ENCODE data around the gene RAP1A.
A peak's percentile ranks its signal among the peaks of the same experiment; 100 is the strongest.
"Not testable (repeated sequence)": the region's sequence is repeated elsewhere in the genome, so short reads cannot be mapped to it uniquely, and the experiment has no call there.

RAP1A gene

DNA sequence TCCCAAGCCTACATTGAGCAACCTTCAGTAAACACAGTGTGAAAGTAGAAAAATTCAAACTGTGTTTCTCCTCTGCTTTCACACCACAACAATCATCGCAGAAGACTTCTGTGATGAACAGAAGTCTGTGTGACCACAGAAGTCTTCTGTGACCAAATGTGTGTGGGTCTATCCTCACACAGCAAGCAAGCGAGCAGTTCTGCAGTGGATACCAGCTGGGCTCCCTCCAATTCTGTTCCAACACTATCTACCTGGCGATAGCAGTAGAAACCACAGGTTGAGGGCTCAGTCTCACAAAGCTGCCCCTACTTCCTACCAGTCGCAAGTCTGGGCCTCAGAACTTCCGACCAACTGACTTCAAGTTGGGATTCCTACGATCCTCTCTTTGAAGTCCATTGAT is 21.0 kb upstream of the RAP1A start:
- no peak for DNase-seq (ENCODE audit: low read depth in 3 of 3)

DNA sequence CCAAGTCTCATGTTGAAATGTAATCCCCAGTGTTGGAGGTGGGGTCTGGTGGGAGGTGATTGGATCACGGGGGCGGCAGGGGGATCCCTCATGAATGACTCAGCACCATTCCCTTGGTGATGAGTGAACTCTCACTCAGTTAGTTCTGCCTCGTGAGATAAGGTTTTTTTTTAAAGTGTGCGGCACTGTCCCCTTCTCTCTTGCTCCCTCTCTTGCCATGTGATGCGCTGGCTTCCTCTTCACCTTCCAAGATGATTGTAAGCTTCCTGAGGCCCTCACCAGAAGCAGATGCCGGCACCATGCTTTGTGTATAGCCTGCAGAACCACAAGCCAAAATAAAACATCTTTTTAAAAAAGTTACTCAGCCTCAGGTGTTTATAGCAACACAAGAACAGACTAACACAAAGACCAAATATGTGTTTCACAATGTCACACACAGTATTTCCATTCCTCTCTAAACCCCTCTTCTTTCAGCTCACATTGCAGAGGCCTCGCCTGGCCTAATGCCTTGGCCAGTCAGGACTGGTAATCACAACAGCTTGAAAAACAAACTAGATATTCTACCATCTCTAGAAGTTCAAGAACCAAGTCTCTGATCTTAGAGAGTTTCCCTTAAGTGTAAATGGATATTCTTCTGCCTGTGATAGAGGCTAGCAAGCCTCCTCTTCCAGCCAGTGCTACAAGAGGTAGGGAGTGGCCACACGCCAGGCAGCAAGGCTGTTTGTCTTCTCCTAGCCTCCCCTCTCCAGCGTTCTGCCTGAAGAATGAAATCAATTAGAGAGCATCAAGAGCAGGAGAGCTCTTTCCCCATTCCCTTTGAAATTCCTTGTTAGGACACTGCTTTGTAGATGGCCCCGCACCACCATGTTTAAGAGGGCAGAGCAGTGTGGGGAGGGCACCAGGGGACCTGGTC is 19.6 kb upstream of the RAP1A start:
- no peak for DNase-seq (ENCODE audit: low read depth in 3 of 3)

DNA sequence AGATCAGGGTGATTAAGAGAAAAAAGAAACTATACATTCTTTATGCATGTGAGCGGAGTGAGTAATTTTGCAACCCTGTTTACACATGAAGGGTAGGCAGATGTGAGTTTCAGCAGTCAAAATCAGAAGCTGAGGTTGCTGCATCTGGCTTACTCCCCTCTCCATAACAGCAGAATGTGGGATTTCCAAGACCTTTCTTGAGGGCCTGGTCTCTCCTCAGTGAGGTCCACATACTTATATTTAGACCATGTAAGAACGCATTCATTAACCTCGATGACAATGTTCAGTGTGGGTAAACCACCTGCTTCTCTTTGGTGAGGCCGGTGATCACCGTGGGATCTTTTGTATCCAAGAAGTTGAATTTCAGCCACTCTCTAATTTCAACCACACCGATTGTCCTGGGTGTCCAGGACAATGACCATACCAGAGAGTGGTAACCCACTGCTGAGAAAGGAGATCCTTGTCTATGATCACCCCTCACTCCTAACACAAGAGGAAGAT is 18.7 kb upstream of the RAP1A start:
- DNase-seq (ENCODE audit: low read depth in 3 of 3) = peak in 1 of 3 donors; percentile 21

DNA sequence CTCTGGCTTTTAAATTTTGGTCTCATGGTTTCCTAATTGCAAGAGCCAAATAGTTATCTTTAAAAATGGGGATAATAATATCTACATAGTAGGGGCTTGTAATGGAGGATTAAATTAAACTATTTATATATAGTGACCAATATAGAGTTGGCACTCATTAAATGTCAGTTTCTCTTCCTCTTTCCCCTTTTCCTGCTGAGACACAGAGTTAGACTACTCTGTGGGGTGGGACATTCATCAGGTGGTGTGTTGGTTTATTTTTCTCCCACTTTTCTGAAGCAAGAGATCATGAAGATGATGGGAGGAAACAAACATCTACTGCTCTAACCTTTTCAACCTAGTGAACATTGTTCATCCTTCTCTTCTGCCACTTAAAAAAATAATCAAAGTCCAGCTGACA is 17.3 kb upstream of the RAP1A start:
- DNase-seq (ENCODE audit: low read depth in 3 of 3) = no peak

DNA sequence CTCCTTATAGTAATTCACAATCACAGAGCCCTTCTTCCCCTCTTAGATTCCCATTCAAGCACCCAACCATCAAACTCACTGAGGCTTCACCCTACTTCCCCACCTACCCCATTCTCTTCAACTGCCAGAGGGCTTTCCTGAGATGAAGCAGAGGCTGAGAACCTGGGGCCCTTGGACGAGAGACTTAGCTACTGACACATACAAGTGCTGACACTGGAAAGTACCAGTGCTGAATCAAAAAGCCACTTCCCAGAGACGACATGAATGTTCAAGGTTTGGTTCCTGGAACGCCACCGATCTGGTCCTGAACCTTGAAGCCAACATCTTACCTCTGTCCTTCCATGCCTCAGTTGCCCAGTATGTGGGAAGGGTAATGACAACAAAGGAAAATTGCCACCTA is 16.6 kb upstream of the RAP1A start:
- DNase-seq (ENCODE audit: low read depth in 3 of 3) = peak in 1 of 3 donors; percentile 42

DNA sequence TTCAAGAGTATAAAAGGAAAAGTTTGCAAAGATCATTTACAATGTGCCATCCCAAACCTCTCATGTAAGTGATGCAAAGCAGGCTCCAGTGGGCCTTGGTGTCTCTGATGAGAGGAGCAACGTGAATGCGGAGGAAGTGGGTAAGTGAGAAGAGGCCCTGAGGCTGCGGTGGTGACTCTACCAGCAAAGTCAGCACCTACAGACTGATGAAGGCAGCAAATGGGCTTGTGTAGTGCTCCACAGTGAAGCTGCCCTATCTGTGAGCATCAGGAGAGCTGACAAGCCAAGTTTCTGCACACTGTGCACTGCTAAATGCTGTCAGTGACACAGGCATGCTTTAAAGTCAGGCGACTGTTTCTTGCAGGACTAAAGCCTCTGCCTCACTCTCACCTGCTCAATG is 15.6 kb upstream of the RAP1A start:
- peak; percentile 53 to 77 (median 67) for DNase-seq (ENCODE audit: low read depth in 3 of 3)

DNA sequence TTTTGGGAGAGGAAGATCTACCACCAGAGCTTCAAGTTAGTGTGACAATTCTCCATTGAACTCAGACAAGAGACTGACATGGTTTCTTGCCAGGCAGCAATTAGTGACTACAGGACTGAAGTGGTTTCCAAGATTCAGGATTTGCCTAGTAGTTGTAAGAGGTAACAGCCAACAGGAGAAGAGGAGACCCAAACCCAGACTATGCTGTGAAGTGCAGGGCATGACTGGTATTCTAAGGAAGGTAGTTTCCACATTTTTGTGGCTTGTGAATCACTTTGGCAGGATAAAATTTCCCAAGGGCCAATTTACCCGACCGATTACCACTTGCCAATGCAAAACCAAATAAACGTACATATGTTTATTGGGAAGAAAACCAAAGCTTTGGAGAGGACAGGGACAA is 14.7 kb upstream of the RAP1A start:
- no peak for DNase-seq (ENCODE audit: low read depth in 3 of 3)

DNA sequence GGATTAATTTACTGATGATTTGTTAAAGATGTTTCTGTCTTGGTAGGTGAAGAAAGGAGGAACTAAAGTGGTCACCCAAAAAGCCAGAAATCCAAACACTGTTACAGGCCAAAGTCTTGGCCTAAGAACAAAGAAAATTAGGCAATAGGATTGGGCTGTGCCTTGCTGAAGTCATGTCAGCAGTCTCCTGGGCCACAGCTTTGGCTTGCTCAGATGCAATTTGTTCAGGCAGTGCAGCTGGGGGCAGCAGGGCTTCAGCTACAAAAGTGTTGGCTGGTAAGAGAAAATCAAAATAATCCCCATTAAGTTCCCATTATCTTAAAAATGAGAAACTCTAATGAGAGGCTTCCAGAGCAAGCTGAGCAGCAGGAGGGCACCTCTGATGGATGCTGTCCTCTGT is 14.0 kb upstream of the RAP1A start:
- DNase-seq (ENCODE audit: low read depth in 3 of 3) = no peak

DNA sequence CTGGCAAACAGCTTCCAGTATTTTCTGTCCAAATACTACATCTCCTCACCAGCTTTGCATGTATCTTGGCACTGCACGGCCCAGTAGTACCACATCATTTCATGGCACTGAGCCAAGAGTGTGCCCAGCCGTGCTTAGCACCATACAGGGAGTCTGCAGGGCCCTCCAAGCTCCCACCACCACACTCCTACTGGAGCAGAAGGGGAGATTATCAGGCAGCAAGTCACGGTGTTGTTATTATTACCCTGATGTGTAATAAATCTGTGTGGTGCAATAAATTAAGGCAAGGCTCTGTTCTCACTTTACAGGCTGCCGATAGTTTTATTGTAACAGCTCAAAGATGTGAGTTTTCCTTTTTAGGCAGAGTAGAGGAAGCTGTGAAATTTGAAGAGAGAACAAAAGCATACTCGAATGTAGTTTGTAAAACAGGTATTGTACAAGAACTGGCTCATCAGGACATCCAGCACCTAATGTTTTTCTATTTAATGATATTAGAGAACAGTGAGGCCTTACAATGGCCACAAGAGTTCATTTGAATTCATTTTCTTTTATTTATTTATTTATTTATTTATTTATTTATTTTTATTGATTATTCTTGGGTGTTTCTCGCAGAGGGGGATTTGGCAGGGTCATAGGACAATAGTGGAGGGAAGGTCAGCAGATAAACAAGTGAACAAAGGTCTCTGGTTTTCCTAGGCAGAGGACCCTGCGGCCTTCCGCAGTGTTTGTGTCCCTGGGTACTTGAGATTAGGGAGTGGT is 13.0 kb upstream of the RAP1A start:
- not testable (repeated sequence) for DNase-seq (ENCODE audit: low read depth in 3 of 3)

DNA sequence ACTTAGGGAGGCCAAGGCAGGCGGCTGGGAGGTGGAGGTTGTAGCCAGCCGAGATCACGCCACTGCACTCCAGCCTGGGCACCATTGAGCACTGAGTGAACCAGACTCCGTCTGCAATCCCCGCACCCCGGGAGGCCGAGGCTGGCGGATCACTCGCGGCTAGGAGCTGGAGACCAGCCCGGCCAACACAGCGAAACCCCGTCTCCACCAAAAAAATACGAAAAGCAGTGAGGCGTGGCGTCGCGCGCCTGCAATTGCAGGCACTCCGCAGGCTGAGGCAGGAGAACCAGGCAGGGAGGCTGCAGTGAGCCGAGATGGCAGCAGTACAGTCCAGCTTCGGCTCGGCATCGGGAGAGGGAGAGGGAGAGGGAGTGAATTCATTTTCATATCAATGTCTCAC is 11.1 kb upstream of the RAP1A start:
- not testable (repeated sequence) for DNase-seq (ENCODE audit: low read depth in 3 of 3)

DNA sequence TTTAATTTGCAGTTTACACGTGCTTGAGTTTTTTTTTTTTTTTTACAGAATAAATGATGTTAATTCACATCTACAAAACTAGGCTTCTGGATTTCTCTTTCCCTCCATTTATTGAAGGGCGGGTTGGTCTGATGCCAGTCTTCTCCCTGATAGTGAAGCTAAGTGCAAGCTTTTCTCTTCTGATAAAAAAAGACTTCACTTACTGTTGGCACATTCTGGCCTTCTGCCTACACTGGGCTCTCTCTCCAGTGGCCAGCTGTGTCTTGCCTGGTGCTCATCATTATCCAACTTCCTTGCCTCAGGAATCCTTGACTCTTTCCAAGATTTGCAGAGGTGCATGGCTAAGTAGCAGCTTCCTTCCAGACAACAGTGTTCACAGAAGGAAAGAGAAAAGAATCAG is 7.6 kb upstream of the RAP1A start:
- DNase-seq (ENCODE audit: low read depth in 3 of 3) = no peak

DNA sequence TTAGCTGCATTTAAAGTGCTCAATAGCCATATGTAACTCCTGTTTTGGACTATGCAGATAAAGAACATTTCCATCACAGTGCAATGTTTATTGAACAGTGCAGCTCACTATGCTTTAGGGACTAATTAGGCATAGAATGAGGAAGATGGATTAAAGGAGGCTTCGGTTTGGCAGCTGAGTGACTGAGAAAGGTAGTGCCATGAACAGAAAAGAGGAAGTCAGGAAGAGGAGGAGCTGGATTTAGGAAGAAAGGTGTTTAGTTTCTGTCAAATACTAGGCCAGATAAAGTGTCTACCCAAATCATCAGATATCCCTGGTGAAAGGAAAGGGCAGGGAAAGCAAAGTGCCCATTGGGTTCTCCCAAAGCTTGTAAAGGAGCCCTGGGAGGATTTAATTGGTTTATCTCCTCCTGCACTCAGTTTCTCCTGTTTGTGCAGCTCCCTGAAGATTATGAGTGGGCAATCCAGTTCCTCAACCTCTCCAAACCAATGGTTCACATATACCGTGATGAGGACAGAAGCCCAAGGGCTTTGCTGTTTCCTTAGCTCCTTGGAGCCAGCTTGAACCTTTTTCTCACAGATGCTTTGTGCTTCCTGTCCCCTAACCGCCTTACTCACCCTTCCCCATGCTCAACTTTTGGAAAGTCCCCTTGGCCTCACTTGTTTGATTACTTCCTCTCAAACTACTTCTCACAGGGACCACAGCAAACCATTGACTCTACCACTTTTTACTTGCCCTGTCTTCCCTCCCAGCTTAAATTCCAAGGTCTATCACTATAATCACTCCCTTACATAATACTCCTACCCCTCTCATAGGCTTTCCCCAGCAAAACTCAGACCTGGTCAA is 3.5 kb upstream of the RAP1A start:
- DNase-seq (ENCODE audit: low read depth in 3 of 3) = peak in 1 of 3 donors; percentile 38

DNA sequence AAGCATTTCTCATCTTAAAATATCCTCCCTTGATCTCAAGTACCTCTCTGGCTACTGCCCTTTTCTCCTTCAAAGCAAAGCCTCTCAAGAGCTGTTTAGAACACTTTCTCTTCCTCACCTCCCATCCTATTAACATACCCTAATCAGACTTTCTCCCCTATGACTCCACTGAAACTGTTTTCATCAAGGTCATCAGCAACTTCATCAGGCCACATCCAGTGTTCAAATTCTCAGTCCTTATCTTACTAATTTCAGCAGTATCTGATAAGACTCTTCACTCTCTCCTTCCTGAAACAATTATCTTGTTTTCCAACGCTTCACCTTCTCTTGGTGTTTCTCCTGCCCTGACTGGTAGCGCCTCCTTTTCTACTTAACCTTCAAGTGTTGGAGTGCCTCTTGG is 1.5 kb upstream of the RAP1A start:
- DNase-seq (ENCODE audit: low read depth in 3 of 3) = no peak

DNA sequence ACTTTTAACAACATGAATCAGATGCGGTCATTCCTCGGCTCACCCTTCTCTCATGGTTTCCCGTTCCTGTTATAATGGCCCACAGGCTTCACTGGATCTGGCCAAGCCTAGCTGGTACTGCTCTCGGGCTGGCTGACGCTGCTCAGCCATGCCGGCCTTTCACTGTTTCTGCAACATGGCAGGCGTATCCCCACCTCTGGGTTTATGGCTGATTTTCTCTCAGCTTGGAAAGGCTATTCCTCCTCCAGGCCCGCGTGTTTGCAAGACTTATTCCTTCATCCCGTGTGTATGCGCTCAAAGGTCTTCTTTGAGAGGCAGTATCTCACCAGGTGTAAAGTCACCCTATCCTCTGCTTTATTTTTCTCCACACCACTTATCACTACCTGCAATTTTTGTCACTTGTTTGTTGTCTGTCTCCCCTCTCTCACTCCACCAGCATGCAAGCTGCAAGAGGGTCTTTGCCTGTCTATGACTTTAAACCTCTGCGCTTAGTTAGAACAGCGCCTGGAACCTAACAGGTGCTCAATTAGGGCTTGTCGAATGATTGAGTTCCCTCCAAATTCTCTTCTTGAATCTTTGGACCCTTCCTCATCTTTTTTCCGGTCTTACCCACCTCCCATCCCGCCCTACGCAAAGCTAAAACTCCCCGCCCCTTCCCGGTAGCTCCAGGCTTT is 491 bp upstream of the RAP1A start:
- DNase-seq (ENCODE audit: low read depth in 3 of 3) = no peak

DNA sequence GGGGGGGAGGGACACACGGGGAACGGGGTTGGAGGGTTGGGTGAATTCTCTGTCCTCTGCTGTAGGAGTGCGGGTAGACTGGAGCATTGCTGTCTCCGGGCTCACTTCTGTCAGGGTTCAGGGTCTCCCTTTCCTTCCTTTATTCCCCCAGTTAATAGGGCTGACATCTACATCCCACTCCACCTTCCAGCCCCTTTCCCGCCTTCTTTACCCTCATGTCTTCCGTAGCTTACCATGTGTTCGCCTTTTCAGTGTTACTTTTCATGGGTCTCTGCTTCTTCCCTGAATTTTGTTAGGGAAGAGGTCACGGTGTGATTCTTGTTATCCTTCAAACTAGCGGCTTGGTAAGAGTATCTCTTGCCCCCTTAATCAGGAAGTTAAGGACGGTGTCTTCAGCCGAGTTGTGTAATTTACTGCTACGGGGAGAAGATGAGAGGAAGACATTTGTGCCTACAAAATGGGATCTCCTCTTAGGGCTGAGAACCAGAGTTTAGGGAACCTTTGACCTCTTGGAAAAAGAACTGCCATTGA is 917 bp downstream of the RAP1A start:
- no peak for DNase-seq (ENCODE audit: low read depth in 3 of 3)

DNA sequence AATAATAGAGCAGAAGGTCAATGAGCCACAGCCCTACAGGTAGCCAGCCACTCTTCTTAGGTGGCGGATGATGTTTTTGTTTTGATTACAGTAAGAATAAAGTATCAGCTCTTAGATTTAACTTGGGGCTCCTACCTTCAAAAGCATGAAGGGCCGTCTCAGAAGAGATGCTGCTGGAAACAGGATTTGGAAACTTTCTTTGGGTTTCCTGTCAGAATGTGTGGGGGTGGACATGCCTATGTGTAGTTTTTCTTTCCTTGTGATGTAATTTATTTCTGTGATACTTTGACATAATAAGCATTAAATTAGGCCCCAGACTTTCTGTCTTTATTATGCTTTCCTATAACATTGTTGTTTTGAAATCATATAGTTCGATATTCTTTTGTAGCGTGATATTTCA is 1.5 kb downstream of the RAP1A start:
- no peak for DNase-seq (ENCODE audit: low read depth in 3 of 3)

DNA sequence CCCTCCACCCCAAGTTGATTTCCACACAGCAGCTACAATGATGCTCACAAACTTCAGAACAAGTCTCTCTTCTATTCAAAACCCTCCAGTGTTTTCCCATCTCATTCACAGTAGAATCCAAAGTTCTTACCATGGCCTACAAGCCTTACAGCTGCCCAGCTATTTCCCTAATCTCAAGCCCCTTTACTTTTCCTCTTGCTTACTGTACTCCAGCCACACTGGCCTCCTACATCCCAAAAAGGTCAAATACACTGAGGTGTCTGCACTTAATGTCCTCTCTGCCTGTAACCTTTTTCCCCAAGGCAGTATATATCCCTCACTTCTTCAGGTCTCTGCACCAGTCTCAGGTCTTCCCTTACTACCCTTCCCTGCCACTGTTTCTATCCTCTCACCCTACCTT is 2.6 kb downstream of the RAP1A start:
- no peak for DNase-seq (ENCODE audit: low read depth in 3 of 3)

DNA sequence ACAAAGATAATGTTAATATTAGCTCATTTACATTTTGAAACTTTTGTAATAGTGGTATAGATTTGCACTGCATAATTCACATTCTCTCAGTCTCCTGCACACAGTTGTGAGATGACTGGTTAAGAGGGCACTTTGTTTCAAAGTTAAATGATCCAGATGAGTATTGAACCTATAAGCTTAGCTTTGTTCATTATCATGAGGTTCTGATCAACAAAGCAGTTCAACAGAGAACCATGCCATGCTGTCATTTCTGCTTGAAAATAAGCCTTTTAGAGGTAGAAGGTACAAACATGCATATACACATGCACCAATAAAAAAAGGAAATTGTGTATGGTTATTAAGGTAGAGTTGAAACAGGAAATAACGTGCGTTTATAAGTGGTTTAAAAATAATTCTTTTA is 4.8 kb downstream of the RAP1A start:
- no peak for DNase-seq (ENCODE audit: low read depth in 3 of 3)

DNA sequence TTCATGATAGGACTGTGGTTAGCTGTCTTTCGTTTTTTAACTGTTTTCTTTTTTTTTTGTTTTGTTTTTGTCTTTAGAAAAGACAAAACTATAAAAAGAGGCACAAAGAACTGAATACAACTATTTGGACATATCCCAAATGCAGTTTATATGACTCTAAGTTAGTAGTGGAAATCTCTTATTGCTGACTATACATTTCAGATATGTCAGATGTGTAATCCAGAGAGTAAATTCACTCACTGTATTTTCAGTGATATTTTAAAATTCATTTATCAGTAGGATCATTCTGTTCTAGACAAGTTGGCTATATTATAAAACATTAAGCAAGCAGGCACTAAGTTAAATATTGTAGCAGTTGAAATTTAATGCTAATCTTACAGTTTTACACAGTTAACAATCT is 5.7 kb downstream of the RAP1A start:
- no peak for DNase-seq (ENCODE audit: low read depth in 3 of 3)

DNA sequence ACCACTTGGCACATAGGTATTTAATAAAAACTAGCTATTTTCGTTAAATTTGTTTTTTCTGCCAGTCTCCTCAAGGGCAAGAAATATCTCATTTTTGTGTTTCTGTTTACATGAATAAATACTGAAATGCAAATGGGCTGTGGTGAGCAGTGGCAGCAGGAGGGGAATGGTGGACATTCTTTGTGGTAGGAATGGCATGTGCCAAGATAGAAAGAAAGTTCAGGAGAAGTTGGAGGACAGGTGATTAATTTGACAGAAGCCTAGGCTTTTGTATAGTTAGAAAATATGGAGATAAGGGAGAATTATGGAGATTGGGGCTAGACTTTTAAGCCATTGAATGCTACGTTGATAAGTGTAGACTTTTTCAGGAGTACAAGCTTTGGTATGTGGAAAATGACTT is 8.6 kb downstream of the RAP1A start:
- DNase-seq (ENCODE audit: low read depth in 3 of 3) = no peak

Measured in stimulated activated CD4-positive, alpha-beta T cell treated with anti-CD3 and anti-CD28 coated beads, TNF-alpha, amount 100 ng/mL, for 48 hours (primary cell).